ENCODE measurements around the gene TRPC5OS.

GRCh38 chrX:111881715-111882114 is 5.7 kb downstream of the TRPC5OS start:
- TF ChIP-seq POLR2A (IDR thresholded peaks at IDR 0.05) = no peak
- no peak for TF ChIP-seq CTCF (IDR thresholded peaks at IDR 0.05)
- no peak for TF ChIP-seq POLR2AphosphoS5 (IDR thresholded peaks at IDR 0.05; ENCODE audit: insufficient read depth in 1 of 2, low read depth in 1 of 2)

Measured in vagina (tissue), 2 donors.